GM13976 (cell line): ENCODE data around the gene CDYL.

Experiments
- DNase-seq: peaks from one replicate; pipeline ENCODE4 v3.0.0; 2012; ENCODE audit warnings: low spot score
- in situ Hi-C: fragments of 300-500 bp; cut with MboI; formaldehyde crosslinking; loops from one replicate; pipeline ENCODE4 v1.12.0; 2022; ENCODE audit warnings: low sequenced_read_pairs, mixed read lengths, inconsistent platforms; ENCODE audit not compliant: unreplicated experiment
- TF ChIP-seq, protein P1 (sequence below): IDR thresholded peaks from 2 replicates; pipeline ENCODE4 v1.5.1; 2012; ENCODE audit warnings: borderline replicate concordance, mild to moderate bottlenecking; ENCODE audit not compliant: insufficient read depth; ENCODE audit errors: extremely low read depth, missing control alignments, control extremely low read depth

CDYL gene

DNA sequence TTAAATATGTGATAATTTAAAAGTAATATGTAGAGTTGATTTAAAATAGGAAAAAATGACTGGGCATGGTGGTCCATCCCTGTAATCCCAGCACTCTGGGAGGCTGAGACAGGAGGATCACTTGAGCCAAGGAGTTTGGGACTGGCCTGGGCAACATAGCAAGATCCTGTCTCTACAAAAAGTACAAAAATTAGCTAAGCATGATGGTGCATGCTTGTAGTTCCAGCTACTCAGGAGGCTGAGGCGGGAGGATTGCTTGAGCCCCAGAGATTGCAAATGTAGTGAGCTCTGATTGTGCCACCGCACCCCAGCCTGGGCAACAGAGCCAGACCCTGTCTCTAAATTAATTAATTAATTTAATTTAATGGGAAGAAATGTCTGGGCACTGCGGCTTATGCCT lies 44.2 kb upstream of the CDYL start:
- in situ Hi-C loops: no loop called here
- DNase-seq: no peak
- TF ChIP-seq, protein P1, sequence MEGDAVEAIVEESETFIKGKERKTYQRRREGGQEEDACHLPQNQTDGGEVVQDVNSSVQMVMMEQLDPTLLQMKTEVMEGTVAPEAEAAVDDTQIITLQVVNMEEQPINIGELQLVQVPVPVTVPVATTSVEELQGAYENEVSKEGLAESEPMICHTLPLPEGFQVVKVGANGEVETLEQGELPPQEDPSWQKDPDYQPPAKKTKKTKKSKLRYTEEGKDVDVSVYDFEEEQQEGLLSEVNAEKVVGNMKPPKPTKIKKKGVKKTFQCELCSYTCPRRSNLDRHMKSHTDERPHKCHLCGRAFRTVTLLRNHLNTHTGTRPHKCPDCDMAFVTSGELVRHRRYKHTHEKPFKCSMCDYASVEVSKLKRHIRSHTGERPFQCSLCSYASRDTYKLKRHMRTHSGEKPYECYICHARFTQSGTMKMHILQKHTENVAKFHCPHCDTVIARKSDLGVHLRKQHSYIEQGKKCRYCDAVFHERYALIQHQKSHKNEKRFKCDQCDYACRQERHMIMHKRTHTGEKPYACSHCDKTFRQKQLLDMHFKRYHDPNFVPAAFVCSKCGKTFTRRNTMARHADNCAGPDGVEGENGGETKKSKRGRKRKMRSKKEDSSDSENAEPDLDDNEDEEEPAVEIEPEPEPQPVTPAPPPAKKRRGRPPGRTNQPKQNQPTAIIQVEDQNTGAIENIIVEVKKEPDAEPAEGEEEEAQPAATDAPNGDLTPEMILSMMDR: no peak

DNA sequence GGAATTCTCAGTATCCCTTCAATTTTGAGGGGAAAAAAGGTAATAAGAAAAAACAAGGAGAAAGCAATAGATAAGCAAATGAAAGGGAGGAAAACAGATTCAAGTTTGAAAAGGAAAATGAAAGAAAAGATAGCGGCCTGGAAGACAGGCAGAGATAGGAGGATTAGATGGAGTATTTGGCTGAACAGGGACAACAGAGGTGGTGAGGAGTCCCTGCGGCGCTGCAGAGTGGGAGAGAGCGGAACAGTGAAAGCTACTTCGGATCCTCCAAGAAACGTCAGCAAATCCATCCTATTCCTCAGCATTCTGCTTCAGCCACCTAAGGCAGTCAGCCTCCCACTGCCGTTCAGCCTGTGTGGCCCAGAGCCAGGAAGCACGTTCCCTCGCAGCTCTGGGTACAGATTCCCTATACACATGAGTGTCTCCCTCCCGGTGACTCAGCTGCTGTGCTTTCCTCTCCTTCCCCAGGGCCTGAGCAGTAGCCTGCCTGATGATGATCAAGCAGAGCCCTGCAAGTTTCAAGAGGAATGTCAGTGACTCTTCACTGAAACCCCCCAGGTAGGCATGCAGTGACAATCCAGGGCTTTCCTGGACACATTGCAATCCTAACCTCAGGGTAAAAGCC lies 43.4 kb upstream of the CDYL start:
- DNase-seq: no peak
- in situ Hi-C loops: no loop called here
- TF ChIP-seq, protein P1: no peak

DNA sequence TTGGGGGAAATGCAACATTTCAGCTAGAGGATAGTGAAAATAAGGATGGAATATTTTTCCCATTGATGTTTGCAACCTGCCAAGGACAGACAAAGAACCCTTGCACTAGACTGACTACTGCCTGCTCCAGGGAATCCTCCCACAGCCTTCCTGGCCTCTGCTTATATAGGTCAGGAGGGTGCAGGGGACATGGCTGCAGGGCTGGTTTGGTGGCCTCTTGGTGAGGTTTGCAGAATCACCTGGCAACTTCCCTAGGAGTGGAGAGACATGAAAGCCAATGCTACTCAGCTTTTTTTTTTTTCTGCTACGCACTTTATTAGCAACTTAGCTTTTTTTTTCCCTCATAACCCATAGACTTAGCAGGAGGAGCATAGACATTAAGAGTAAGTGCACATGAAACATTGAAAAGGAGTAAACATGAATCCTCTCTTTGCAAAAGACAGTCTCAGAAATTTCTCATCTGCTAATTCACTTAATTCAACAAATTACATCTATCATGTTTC lies 39.8 kb upstream of the CDYL start:
- in situ Hi-C loops: no loop called here
- DNase-seq: no peak
- TF ChIP-seq, protein P1: no peak

DNA sequence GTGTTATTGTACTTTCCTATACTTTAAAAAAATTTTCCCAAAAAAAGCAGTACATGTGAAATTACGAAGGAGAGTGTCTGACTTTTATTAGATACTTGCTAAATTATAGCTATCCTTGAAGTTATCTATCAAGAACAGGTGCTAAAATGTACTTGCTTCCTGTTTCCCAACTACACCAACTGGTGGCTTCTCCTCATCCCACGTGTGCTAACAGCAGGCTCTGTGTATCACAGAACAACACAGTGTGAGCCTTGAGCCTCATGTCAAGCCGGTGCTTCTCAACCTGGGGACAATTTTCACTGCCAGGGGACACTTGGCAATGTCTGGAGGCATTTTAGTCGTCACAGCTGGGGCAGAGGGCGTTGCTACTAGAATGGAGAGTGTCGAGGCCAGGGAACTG lies 36.2 kb upstream of the CDYL start:
- no peak for DNase-seq
- TF ChIP-seq, protein P1: no peak
- in situ Hi-C loops: no loop called here

DNA sequence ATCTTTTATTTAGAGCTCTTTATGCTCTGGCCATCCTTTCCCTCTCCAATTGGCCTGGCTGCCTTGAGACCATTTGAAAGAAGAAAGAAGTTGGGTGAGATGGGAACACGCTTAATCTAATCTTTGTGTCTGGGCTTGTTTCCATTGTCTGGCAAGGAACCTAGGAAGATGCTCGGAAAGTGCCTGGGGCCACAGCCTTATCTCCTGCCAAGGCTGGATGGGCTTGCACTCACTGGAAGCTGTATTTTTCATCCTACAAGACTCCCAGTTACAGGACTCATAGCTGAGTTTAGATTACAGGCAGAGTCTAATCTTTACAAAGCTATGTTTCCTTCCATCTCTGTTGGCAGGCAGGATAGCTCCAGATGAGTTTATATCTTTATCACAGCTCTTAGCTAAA lies 33.1 kb upstream of the CDYL start:
- no peak for DNase-seq
- in situ Hi-C loops: no loop called here
- TF ChIP-seq, protein P1: no peak

DNA sequence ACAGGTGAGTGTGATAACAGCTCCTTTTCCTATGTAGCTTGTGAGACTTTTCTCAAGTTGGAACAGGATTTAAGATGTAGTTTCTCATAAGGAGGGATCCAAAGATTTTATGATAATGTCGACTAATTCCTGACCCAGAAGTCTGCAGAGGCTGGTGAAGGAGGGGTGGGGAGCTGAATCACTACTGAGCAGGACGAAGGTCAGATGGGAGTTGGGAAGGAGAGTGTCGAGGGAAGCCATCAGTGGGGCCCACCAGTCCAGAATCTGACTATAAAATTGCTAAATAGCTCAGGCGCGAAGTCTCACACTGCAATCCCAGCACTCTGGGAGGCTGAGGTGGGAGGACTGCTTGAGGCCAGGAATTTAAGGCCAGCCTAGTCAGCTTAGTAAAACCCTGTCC lies 32.3 kb upstream of the CDYL start:
- DNase-seq: no peak
- in situ Hi-C loops: no loop called here
- TF ChIP-seq, protein P1: no peak

DNA sequence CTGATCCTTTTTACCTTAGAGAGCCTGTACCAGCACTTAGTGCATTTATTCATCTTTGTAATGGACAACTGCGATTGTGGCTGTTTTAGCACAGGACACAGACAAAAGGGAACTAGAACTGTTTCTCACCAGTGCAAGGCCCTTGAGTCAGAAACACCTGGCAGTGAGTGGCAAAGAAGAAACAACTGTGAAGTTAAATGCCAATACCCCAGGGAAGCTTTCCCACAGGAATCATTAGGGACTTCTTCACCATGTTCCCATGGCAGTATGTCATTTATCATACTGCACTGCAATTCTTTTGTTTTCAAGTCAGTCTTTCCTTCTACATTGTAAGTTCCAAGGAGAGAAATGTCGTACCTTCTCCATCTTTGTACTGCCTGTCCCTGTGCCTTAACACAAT lies 28.6 kb upstream of the CDYL start:
- in situ Hi-C loops: no loop called here
- DNase-seq: no peak
- TF ChIP-seq, protein P1: no peak
